Heart right ventricle (tissue), 16 donors: Measurements from ENCODE around the gene DPY19L1. TPM values are rescaled to one million over a fixed set of nuclear protein-coding genes. Genes with fewer than 3 reads are reported as not detected.

Source experiments
- ATAC-seq, 8 donors: fragments of 200-7000 bp; cut with Tn5 transposase; one replicate each; pipeline ENCODE4 v1.9.1; 2020; ENCODE audit warnings: mild to moderate bottlenecking in 8 of 8, moderate library complexity in 8 of 8, moderate number of reproducible peaks in 1 of 8
- DNase-seq, 2 donors: peaks; one replicate each; pipeline ENCODE4 v3.0.0-alpha.2; 2020
- H3K27ac ChIP-seq, 10 donors: fragments of 200-600 bp; sonication (generic) in 2 of 10; one replicate each; pipeline versions ENCODE4 v1.5.0 to v1.8.0; 2020 to 2022; ENCODE audit warnings: mild to moderate bottlenecking in 3 of 10
- H3K27me3 ChIP-seq, 7 donors: fragments of 200-600 bp; one replicate each; pipeline ENCODE4 v1.8.0; 2021 to 2022; ENCODE audit warnings: mild to moderate bottlenecking in 2 of 7
- H3K36me3 ChIP-seq, 9 donors: fragments of 200-600 bp; sonication (generic) in 1 of 9; one replicate each; pipeline versions ENCODE4 v1.5.0 to v1.8.0; 2020 to 2022; ENCODE audit warnings: mild to moderate bottlenecking in 2 of 9
- H3K4me1 ChIP-seq, 9 donors: fragments of 200-600 bp; sonication (generic) in 1 of 9; one replicate each; pipeline versions ENCODE4 v1.5.0 to v1.8.0; 2020 to 2022; ENCODE audit warnings: mild to moderate bottlenecking in 4 of 9
- H3K4me3 ChIP-seq, 10 donors: fragments of 200-600 bp; sonication (generic) in 2 of 10; one replicate each; pipeline versions ENCODE4 v1.5.0 to v1.8.0; 2020 to 2022; ENCODE audit warnings: mild to moderate bottlenecking in 7 of 10, moderate library complexity in 2 of 10
- H3K9me3 ChIP-seq, 11 donors: fragments of 200-600 bp in 10 of 11; sonication (generic) in 2 of 11; one replicate each; pipeline versions ENCODE4 v1.5.0 to v1.8.0; 2013 to 2022; ENCODE audit warnings: mild to moderate bottlenecking in 2 of 11, control low read depth in 1 of 11, moderate library complexity in 1 of 11
- CTCF ChIP-seq, 9 donors: fragments of 200-600 bp; sonication (generic) in 2 of 9; IDR thresholded peaks; one replicate each; pipeline versions ENCODE4 v1.5.0 to v1.8.0; 2021 to 2022; ENCODE audit warnings: antibody characterized with exemption in 9 of 9, mild to moderate bottlenecking in 5 of 9, moderate library complexity in 1 of 9
- WGBS, 2 donors: extraction: QIAGEN DNeasy Blood & Tissue Kit; methylation state at CpG; one replicate each; pipeline ENCODE4 v1.1.7; 2013; ENCODE audit warnings: inconsistent platforms in 1 of 2; 5-methylcytosine and 5-hydroxymethylcytosine counted together
- intact Hi-C, 10 donors: fragments of 100-400 bp; cut with DNase I; formaldehyde crosslinking; loops; one replicate each; pipeline versions ENCODE4 v1.11.1 to v1.14.2; 2022
- polyA plus RNA-seq, 2 donors: library from polyadenylated mRNA; stranded (reverse); fragments of 200-250 nt; gene quantifications; one replicate each; pipeline ENCODE4 v1.2.3, GENCODE V29; 2013
- total RNA-seq, 10 donors: library from RNA; stranded (reverse); fragmentation: NEBNext Ultra II Directional in 3 of 10; extraction: Animal tissue kit (Norgen Biotek cat#: 25700) in 3 of 10; gene quantifications; one replicate each; pipeline versions ENCODE4 v1.2.1 to v1.2.4, GENCODE V29; 2021 to 2023
- donor health status: Arrhythmogenic right ventricular cardiomyopathy.
- donor health status: ischemic (EF 13 %, LVEDD 7.1; RV severe dilation, severe dysfunction).
- donor health status: healthy with polysubstance abuse.
- donor health status: DM: no; HTN: yes; CAD: no.
- donor health status: DM: no; HTN: no; CAD: no.
- donor health status: ischemic (EF 25% LVEDD 6.9; RV normal size, moderate dysfunction).
- donor health status: ischemic (EF 25% LVEDD 5.7; RV mildly dilated, moderate dysfunction).
- donor health status: healthy.
- donor health status: DM: yes; HTN: yes; CAD: no.
- donor health status: Ischemic cardiomyopathy.
- donor health status: ischemic (EF 35%, LVEDD 5.7; RV mildly dilated, moderate dysfunction).
- donor health status: nonischemic (EF 11% LVEDD 7.7; RV severe dilation, severe dysfunction).
- donor health status: DM: yes; HTN: yes; CAD: no.
- donor health status: PGD.
- donor health status: ischemic (EF 29% LVEDD 5.4; RV normal size, mild dysfunction).
- donor health status: nonischemic (EF 23%, LVEDD 6.1; RV moderate dilation, normal function).

DPY19L1 gene
- total and polyA plus RNA-seq, 12 donors = 8.9 to 28.0 (median 22.2) TPM

DNA sequence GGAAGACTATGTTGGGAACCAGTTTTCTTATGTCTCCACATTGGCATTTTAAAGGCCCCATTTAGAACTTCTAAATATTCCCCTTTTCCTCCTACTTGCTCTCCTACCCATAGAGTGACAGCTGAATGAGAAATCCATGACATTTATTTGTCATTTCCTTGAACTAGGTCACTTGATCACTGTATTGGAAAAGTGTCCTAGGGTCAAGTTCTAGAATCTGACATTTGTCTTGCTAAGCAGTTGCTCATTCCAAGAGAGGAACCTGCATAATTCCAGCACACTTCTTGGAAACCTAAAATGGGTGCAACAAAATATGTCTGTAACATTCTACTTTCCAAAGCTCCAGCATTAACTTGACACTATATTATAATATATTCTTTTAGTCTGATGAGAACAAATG is 3.6 kb upstream of the DPY19L1 start:
- Histone ChIP-seq H3K9me3 (no peaks in the 10 kb centered on the region), H3K4me1 (peaks cover 0 to 16% (median 9%) of the 10 kb centered on the region in 9 donors), H3K27me3 (no peaks in the 10 kb centered on the region), H3K27ac (no peak overlapping the region), H3K4me3 (no peak overlapping the region), H3K36me3 (no peaks in the 10 kb centered on the region)
- intact Hi-C loops = no loop called here
- no peak for ATAC-seq
- DNase-seq = no peak
- TF ChIP-seq CTCF (IDR thresholded peaks at IDR 0.05) = no peak

GRCh38 chr7:35039343-35039742 is 2.1 kb upstream of the DPY19L1 start:
- Histone ChIP-seq H3K27ac (no peak overlapping the region), H3K9me3 (no peaks in the 10 kb centered on the region), H3K4me3 (no peak overlapping the region), H3K36me3 (no peaks in the 10 kb centered on the region), H3K27me3 (no peaks in the 10 kb centered on the region), H3K4me1 (peaks cover 0 to 31% (median 24%) of the 10 kb centered on the region in 9 donors)
- TF ChIP-seq CTCF (IDR thresholded peaks at IDR 0.05) = no peak
- ATAC-seq (no peak), DNase-seq (no peak)
- intact Hi-C loops = loop anchor here in 7 of 10 donors (5.0 to 10.0 kb wide), 4 partner anchors 215 to 365 kb away; no protein-coding TSS in a partner anchor
- 96 to 97% methylated on average over 5 of the region's 5 CpGs for WGBS, 2 donors

- Histone ChIP-seq H3K4me1 (peaks cover 0 to 34% (median 24%) of the 10 kb centered on the region in 9 donors), H3K36me3 (no peaks in the 10 kb centered on the region), H3K27me3 (no peaks in the 10 kb centered on the region), H3K27ac (peak overlapping the region; percentile 69 to 93 (median 89)), H3K4me3 (peak overlapping the region; percentile 23 to 86 (median 68)), H3K9me3 (no peaks in the 10 kb centered on the region)
- WGBS, 2 donors = 28 to 32% methylated on average over 9 of the region's 9 CpGs
- ATAC-seq = no peak
- intact Hi-C loops = loop anchor here in 7 of 10 donors (5.0 to 10.0 kb wide), 4 partner anchors 214 to 364 kb away; no protein-coding TSS in a partner anchor
- no peak for DNase-seq
- TF ChIP-seq CTCF (IDR thresholded peaks at IDR 0.05) = no peak
Observed at GRCh38 chr7:35038354-35038753, 1.1 kb upstream of the DPY19L1 start.

GRCh38 chr7:35037526-35038341 is 449 bp upstream of the DPY19L1 start:
- Histone ChIP-seq H3K27ac (peak overlapping the region; percentile 70 to 93 (median 89)), H3K9me3 (no peaks in the 10 kb centered on the region), H3K4me1 (peaks cover 0 to 34% (median 24%) of the 10 kb centered on the region in 9 donors), H3K36me3 (no peaks in the 10 kb centered on the region), H3K4me3 (peak overlapping the region; percentile 23 to 86 (median 68)), H3K27me3 (no peaks in the 10 kb centered on the region)
- DNase-seq = peak; percentile 91 to 96
- intact Hi-C loops = loop anchor here in 7 of 10 donors (2.0 to 10.0 kb wide), 5 partner anchors 213 to 363 kb away; no protein-coding TSS in a partner anchor
- ATAC-seq = peak; percentile 85 to 94 (median 90)
- 0 to 1% methylated on average over 80 to 100 of the region's 100 CpGs for WGBS, 2 donors
- TF ChIP-seq CTCF (IDR thresholded peaks at IDR 0.05) = peak; percentile 73 to 97 (median 83)
